DOHH2 (cell line): ENCODE results near the gene ECSCR.

ENCODE experiments used
- H3F3A ChIP-seq: fragments of 200-600 bp; sonication (generic), shearing (Covaris generic); 2 replicates; pipeline ENCODE4 v1.6.0; 2016; ENCODE audit warnings: antibody characterized with exemption, mild to moderate bottlenecking; ENCODE audit not compliant: control insufficient read depth, insufficient read depth
- H3K27ac ChIP-seq: fragments of 200-600 bp; sonication (generic); 2 replicates; pipeline ENCODE4 v1.5.1; 2014; ENCODE audit warnings: low read depth, mild to moderate bottlenecking, low read length, moderate library complexity
- H3K27me3 ChIP-seq: fragments of 200-600 bp; sonication (generic); 2 replicates; pipeline ENCODE4 v1.6.1; 2014; ENCODE audit warnings: mild to moderate bottlenecking, low read length, mixed read lengths; ENCODE audit not compliant: control insufficient read depth
- H3K36me3 ChIP-seq: fragments of 200-600 bp; sonication (generic); 2 replicates; pipeline ENCODE4 v1.6.1; 2014; ENCODE audit warnings: mild to moderate bottlenecking, low read length, moderate library complexity, mixed read lengths; ENCODE audit not compliant: control insufficient read depth
- H3K4me1 ChIP-seq: fragments of 200-600 bp; sonication (generic); 2 replicates; pipeline ENCODE4 v1.6.1; 2014; ENCODE audit warnings: mild to moderate bottlenecking, low read length, mixed read lengths; ENCODE audit not compliant: control insufficient read depth
- H3K4me2 ChIP-seq: fragments of 200-600 bp; sonication (generic); 2 replicates; pipeline ENCODE4 v1.6.0; 2014; ENCODE audit warnings: mild to moderate bottlenecking, low read length, moderate library complexity
- H3K4me3 ChIP-seq: fragments of 200-600 bp; sonication (generic); 2 replicates; pipeline ENCODE4 v1.5.1; 2014; ENCODE audit warnings: mild to moderate bottlenecking, low read length, mixed read lengths
- H3K79me2 ChIP-seq: fragments of 200-600 bp; sonication (generic); 2 replicates; pipeline ENCODE4 v1.6.1; 2014; ENCODE audit warnings: mild to moderate bottlenecking, low read length, mixed read lengths; ENCODE audit not compliant: control insufficient read depth
- H3K9me2 ChIP-seq: fragments of 200-600 bp; sonication (generic); replicated peaks from 2 replicates; pipeline ENCODE4 v1.6.1; 2014; ENCODE audit warnings: mild to moderate bottlenecking, low read length, mixed read lengths; ENCODE audit not compliant: control insufficient read depth
- H3K9me3 ChIP-seq: fragments of 200-600 bp; sonication (generic); 2 replicates; pipeline ENCODE4 v1.6.1; 2014; ENCODE audit warnings: antibody characterized with exemption, low read length, mixed read lengths; ENCODE audit not compliant: control insufficient read depth, insufficient read depth
- H4K20me1 ChIP-seq: fragments of 200-600 bp; sonication (generic); 2 replicates; pipeline ENCODE4 v1.6.0; 2014; ENCODE audit warnings: low read depth, mild to moderate bottlenecking, antibody characterized with exemption, low read length, moderate library complexity; ENCODE audit not compliant: control insufficient read depth, insufficient read depth
- EZH2phosphoT487 ChIP-seq: fragments of 200-600 bp; sonication (generic); IDR thresholded peaks from 2 replicates; pipeline ENCODE4 v1.6.1; 2017; ENCODE audit warnings: borderline replicate concordance, mild to moderate bottlenecking, antibody characterized with exemption, low read length, moderate library complexity, mixed read lengths
- TF ChIP-seq, protein P1 (sequence below): fragments of 200-600 bp; sonication (generic); IDR thresholded peaks from one replicate; pipeline ENCODE4 v1.5.1; 2014; ENCODE audit warnings: antibody characterized with exemption, mild to moderate bottlenecking, low read depth, low read length; ENCODE audit not compliant: poor library complexity, severe bottlenecking

Gene ECSCR

DNA sequence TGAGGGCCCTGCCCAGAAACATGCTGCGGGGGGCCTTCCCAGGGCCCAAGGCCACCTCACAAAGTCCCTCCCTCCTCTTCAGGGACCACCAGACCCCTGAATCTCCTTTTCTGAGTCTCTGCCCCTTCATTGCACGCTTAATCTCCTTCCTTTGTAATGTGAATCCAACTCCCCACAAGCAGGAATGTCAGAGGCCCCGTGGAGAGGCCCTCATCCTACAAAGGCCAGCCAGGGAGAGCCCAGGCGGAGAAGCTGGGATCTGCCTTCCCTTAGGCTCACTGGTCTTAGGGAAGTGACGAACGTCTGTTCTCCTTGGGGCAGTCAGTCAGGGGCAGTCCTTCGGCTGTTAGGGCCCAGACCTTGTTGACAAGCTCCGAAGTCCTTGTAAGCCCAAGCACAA, 10.6 kb upstream of the ECSCR start:
- Histone ChIP-seq H3K4me1 (peaks cover 14% of the 10 kb centered on the region), H3K36me3 (no peaks in the 10 kb centered on the region), H3F3A (no peaks in the 10 kb centered on the region), H4K20me1 (no peaks in the 10 kb centered on the region), H3K27ac (no peak overlapping the region), H3K27me3 (peaks cover 10% of the 10 kb centered on the region), H3K79me2 (no peaks in the 10 kb centered on the region), H3K9me2 (no peaks in the 10 kb centered on the region), H3K4me3 (no peak overlapping the region), H3K4me2 (no peak overlapping the region), H3K9me3 (no peaks in the 10 kb centered on the region)
- TF ChIP-seq, protein P1, sequence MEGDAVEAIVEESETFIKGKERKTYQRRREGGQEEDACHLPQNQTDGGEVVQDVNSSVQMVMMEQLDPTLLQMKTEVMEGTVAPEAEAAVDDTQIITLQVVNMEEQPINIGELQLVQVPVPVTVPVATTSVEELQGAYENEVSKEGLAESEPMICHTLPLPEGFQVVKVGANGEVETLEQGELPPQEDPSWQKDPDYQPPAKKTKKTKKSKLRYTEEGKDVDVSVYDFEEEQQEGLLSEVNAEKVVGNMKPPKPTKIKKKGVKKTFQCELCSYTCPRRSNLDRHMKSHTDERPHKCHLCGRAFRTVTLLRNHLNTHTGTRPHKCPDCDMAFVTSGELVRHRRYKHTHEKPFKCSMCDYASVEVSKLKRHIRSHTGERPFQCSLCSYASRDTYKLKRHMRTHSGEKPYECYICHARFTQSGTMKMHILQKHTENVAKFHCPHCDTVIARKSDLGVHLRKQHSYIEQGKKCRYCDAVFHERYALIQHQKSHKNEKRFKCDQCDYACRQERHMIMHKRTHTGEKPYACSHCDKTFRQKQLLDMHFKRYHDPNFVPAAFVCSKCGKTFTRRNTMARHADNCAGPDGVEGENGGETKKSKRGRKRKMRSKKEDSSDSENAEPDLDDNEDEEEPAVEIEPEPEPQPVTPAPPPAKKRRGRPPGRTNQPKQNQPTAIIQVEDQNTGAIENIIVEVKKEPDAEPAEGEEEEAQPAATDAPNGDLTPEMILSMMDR = no peak
- TF ChIP-seq EZH2phosphoT487 = no peak

DNA sequence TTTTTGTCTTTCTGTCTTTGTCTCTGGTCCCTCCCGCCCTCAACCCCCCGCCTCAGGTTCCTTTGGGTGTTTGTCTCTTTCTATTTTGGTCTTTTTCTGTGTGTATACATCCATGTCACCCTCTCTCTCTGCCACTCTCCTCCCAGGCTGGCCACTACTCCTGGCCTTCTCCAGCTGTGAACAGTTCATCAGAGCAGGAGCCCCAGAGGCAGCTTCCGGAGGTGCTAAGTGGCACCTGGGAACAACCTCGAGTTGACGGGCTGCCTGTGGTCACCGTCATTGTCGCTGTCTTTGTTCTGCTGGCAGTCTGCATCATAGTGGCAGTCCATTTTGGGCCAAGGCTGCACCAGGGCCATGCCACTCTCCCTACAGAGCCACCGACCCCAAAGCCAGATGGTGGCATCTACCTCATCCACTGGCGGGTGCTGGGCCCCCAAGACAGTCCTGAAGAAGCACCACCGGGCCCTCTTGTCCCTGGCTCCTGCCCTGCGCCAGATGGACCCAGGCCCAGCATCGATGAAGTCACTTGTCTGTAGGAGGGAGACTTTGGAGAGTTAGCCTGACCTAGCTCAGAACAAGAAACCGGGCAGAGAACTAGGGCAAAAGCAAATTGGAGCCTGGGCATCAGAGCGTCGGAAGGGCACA, 10.0 kb upstream of the ECSCR start:
- Histone ChIP-seq H3K79me2 (no peaks in the 10 kb centered on the region), H3K4me2 (no peak overlapping the region), H3K4me1 (peaks cover 14% of the 10 kb centered on the region)

DNA sequence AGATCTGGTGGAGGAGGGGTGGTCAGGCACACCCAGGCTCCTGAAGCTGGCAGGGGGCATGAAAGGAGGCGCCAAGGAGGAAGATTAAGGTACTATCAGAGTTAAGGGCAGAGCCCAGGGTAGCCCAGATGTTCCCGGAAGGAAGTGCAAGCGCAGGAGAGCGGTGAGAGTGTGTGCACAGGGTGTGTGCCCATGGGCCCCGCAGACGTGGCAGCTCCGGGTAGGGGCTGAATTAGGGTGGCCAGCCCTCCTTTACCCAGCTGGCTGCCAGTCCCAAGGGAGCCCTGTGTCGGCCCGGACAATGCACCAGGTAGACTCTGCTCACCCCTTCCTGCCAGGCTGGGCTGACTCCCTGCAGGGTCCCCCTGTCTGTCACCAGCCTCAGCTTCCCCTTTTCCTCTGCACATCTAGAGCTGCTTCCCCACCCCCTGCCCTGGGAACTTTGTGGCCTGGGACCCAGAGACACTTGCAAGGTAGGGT, 8.3 kb upstream of the ECSCR start, which contains the start of gene SMIM33:
TSS of gene SMIM33 (plus strand) at position 184 of the 480 bp plus-strand sequence. CDS start at position 302, 118 bp downstream.
- TF ChIP-seq, protein P1 = no peak
- no peak for TF ChIP-seq EZH2phosphoT487
- peaks cover 14% of the 10 kb centered on the region for H3K4me1 ChIP-seq
- no peaks in the 10 kb centered on the region for H4K20me1 ChIP-seq
- no peak within 1 kb of the TSS for H3K27ac ChIP-seq
- no peak within 1 kb of the TSS for H3K4me3 ChIP-seq
- no peaks in the 10 kb centered on the region for H3K79me2 ChIP-seq
- peaks cover 10% of the 10 kb centered on the region for H3K27me3 ChIP-seq
- no peak within 1 kb of the TSS for H3K4me2 ChIP-seq
- no peaks in the 10 kb centered on the region for H3K9me2 ChIP-seq
- no peaks in the 10 kb centered on the region for H3K9me3 ChIP-seq
- H3K36me3 ChIP-seq = no peaks in the 10 kb centered on the region
- no peaks in the 10 kb centered on the region for H3F3A ChIP-seq

More for the DNA sequence above, 10.0 kb upstream of the ECSCR start:
- H3K9me3 ChIP-seq = no peaks in the 10 kb centered on the region
- TF ChIP-seq, protein P1 = no peak
- no peak for TF ChIP-seq EZH2phosphoT487
- no peaks in the 10 kb centered on the region for H3K9me2 ChIP-seq
- H3K36me3 ChIP-seq = no peaks in the 10 kb centered on the region
- no peaks in the 10 kb centered on the region for H3F3A ChIP-seq
- no peak overlapping the region for H3K4me3 ChIP-seq
- H3K27me3 ChIP-seq = peaks cover 10% of the 10 kb centered on the region
- no peaks in the 10 kb centered on the region for H4K20me1 ChIP-seq
- H3K27ac ChIP-seq = no peak overlapping the region
